NCI-H82 treated with DMSO at 0.1 percent for 48 hours (cell line): ENCODE measurements around the gene ARCN1.
"Not testable (repeated sequence)": the region's sequence is repeated elsewhere in the genome, so short reads cannot be mapped to it uniquely, and the experiment has no call there.

ENCODE experiments used
- DNase-seq: peaks from one replicate; lab custom pipeline; 2025; ENCODE audit not compliant: unreplicated experiment; lab: John Stamatoyannopoulos, UW

ARCN1 gene

GRCh38 chr11:118605116-118605867 is 33.1 kb downstream of the ARCN1 start:
- no peak for DNase-seq

GRCh38 chr11:118606157-118606843 is 34.1 kb downstream of the ARCN1 start:
- DNase-seq: no peak

- no peak for DNase-seq
Measured at GRCh38 chr11:118606844-118607228, 34.6 kb downstream of the ARCN1 start.

GRCh38 chr11:118607401-118608359 is 35.5 kb downstream of the ARCN1 start, which contains the start of gene PHLDB1:
PHLDB1 (plus strand) TSS chr11:118607615; CDS start chr11:118613837, 6,222 bp downstream.
- peak; percentile 13 for DNase-seq

- DNase-seq: no peak
Measured at GRCh38 chr11:118608360-118609227, 36.4 kb downstream of the ARCN1 start.

GRCh38 chr11:118609380-118610224 is 37.4 kb downstream of the ARCN1 start:
- DNase-seq: no peak

- DNase-seq: no peak
Measured at GRCh38 chr11:118610225-118610772, 38.1 kb downstream of the ARCN1 start.

GRCh38 chr11:118610773-118611432 is 38.7 kb downstream of the ARCN1 start:
- DNase-seq: no peak

GRCh38 chr11:118611433-118611795 is 39.2 kb downstream of the ARCN1 start:
- not testable (repeated sequence) for DNase-seq

- no peak for DNase-seq
Measured at GRCh38 chr11:118612378-118612777, 40.2 kb downstream of the ARCN1 start.

- no peak for DNase-seq
Measured at GRCh38 chr11:118614511-118614910, 42.3 kb downstream of the ARCN1 start.

GRCh38 chr11:118615282-118615975 is 43.2 kb downstream of the ARCN1 start:
- DNase-seq: no peak

GRCh38 chr11:118615976-118616371 is 43.8 kb downstream of the ARCN1 start:
- DNase-seq: no peak

- no peak for DNase-seq
Measured at GRCh38 chr11:118618115-118618990, 46.1 kb downstream of the ARCN1 start.

- DNase-seq: no peak
Measured at GRCh38 chr11:118618991-118619375, 46.8 kb downstream of the ARCN1 start.

GRCh38 chr11:118619444-118620197 is 47.4 kb downstream of the ARCN1 start:
- no peak for DNase-seq
